ENCODE measurements around the gene NDUFS7.

- TF ChIP-seq EP300 (IDR thresholded peaks at IDR 0.05) (no peak), CTCF (IDR thresholded peaks at IDR 0.05) (no peak), USF2 (IDR thresholded peaks at IDR 0.05) (no peak), KDM1A (IDR thresholded peaks at IDR 0.05; ENCODE audit: low read depth) (no peak), EHMT2 (IDR thresholded peaks at IDR 0.05; ENCODE audit: low read depth) (no peak), RFX5 (IDR thresholded peaks at IDR 0.05) (no peak), POLR2A (IDR thresholded peaks at IDR 0.05; ENCODE audit: low read length) (no peak), CHD4 (IDR thresholded peaks at IDR 0.05; ENCODE audit: borderline replicate concordance) (no peak), BHLHE40 (IDR thresholded peaks at IDR 0.05; ENCODE audit: low read depth, low read length) (no peak), MYC (IDR thresholded peaks at IDR 0.05; ENCODE audit: borderline replicate concordance, low read length) (no peak), REST (IDR thresholded peaks at IDR 0.05) (no peak)
These were observed 5.6 kb downstream of the NDUFS7 start for GRCh38 chr19:1389033-1389940.

All from A549 (cell line).